Keratinocyte (primary cell): Measurements from ENCODE around the gene MIS18A.

Experiments
- EZH2 ChIP-seq: IDR thresholded peaks from one replicate; pipeline ENCODE4 v1.6.1; 2012; ENCODE audit warnings: inconsistent platforms, mild to moderate bottlenecking, low read length, moderate library complexity
- TF ChIP-seq, protein P1 (sequence below), 3 experiments: IDR thresholded peaks in 1 of 3; conservative IDR thresholded peaks in 1 of 3; optimal IDR thresholded peaks in 1 of 3; 2 replicates in 2 of 3; 3 replicates in 1 of 3; pipeline versions ENCODE3 to v1.5.1; 2011; ENCODE audit warnings: low read length in 3 of 3, mild to moderate bottlenecking in 3 of 3, moderate library complexity in 2 of 3, control low read depth in 1 of 3, inconsistent platforms in 1 of 3; ENCODE audit not compliant: insufficient read depth in 2 of 3; ENCODE audit errors: extremely low read depth in 1 of 3

DNA sequence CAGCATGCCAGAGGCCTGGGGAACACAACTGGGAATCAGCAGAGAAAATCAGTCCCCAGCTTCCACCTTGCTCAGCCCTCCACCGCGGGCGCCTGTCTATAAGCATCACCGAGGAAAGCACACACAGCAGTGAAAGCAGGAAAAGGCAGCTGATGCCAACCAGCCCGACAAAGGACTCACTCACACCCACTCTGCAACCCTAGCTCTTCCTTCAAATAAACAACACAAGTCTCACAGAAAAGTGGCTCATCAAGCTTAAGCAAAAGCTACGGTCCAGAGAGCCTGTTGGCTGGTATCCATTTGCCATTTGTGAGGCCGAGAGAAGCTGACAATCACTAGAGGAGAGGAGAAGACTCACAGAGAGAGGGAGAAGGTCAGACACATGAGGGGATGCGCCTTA lies 46.9 kb upstream of the MIS18A start:
- TF ChIP-seq, protein P1, sequence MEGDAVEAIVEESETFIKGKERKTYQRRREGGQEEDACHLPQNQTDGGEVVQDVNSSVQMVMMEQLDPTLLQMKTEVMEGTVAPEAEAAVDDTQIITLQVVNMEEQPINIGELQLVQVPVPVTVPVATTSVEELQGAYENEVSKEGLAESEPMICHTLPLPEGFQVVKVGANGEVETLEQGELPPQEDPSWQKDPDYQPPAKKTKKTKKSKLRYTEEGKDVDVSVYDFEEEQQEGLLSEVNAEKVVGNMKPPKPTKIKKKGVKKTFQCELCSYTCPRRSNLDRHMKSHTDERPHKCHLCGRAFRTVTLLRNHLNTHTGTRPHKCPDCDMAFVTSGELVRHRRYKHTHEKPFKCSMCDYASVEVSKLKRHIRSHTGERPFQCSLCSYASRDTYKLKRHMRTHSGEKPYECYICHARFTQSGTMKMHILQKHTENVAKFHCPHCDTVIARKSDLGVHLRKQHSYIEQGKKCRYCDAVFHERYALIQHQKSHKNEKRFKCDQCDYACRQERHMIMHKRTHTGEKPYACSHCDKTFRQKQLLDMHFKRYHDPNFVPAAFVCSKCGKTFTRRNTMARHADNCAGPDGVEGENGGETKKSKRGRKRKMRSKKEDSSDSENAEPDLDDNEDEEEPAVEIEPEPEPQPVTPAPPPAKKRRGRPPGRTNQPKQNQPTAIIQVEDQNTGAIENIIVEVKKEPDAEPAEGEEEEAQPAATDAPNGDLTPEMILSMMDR (optimal IDR thresholded peaks at IDR 0.05 in 1 of 3, IDR thresholded peaks at IDR 0.05 in 1 of 3, conservative IDR thresholded peaks at IDR 0.05 in 1 of 3; ENCODE audit: extremely low read depth in 1 of 3, insufficient read depth in 2 of 3, low read length in 3 of 3): no peak
- no peak for TF ChIP-seq EZH2
